Cardiac fibroblast (primary cell): ENCODE measurements around the gene UCN2.

ENCODE experiments used
- DNase-seq, 2 donors: peaks; one replicate each; pipeline versions ENCODE4 v3.0.0 to v3.0.0-alpha.2; 2010; ENCODE audit warnings: low read depth in 2 of 2
- H3K4me3 ChIP-seq, 2 donors: replicated peaks in 1 of 2; 1 replicate in 1 of 2; 2 replicates in 1 of 2; pipeline ENCODE4 v1.5.1; 2011; ENCODE audit warnings: low read depth in 2 of 2, low read length in 2 of 2, mild to moderate bottlenecking in 2 of 2, moderate library complexity in 1 of 2
- CTCF ChIP-seq: IDR thresholded peaks from one replicate; pipeline ENCODE4 v1.5.1; 2011; ENCODE audit warnings: low read depth, mild to moderate bottlenecking, low read length, inconsistent platforms

UCN2 gene

DNA sequence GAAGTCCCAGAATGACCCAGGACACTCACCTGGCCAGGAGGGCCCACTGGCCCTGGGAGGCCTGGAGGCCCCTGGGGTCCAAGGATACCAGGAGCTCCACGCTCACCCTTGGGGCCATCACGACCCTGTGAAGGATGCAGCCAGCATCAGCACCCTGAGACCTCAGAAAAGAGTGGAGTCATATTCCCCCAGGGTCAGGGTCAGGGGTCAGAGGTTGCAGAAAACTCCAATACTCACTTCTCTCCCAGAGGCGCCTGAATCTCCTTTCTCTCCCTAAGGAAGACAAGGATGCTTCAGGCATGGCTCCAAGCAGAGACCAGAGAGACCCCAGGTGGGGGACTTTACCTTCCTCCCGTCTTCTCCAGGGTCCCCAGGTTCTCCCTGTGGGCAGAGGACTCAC is 13.1 kb upstream of the UCN2 start:
- H3K4me3 ChIP-seq: no peak overlapping the region
- no peak for DNase-seq
- no peak for TF ChIP-seq CTCF

DNA sequence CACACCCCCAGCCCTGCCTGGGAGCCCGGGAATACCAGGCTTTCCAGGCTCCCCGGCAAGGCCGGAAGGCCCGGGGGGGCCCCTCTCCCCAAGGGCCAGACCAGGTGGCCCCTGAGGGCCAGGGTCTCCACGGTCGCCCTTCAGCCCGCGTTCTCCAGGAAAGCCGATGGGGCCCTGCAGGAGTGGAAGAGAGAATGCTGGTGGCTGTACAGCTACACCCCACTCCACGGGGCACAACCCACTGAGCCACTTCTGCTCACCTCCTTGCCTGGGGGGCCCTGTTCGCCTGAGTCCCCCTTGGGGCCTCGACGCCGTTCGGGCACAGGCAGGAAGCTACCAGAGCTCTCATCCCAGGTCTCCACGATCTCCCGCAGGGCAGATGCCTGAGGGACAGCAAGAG is 11.8 kb upstream of the UCN2 start:
- H3K4me3 ChIP-seq: no peak overlapping the region
- TF ChIP-seq CTCF: no peak

DNA sequence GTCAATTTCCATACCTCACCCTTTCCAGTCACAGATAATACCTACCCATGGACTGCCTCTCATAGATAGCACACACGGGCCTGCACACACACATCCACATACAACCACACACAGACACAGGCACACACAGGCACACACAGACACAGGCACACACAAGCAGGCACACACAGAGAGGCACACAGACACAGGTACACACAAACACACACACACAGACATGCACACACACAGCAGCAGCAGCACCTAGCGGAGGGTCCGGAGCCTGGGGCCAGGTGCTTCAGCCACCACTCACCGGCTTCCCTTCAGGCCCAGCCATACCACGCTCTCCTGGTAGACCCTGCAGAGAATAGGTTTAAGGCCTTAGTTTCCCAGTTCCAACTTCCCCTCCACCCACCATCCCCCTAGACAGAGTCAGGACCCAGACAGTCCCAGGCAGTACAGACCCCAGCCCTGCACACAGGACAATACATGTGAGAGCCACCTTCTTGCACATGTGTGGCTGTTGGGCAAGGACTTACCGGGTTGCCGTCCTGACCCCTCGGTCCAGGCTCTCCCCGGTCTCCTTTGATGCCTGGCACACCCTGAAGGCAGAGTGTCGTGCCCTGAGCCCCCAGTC is 10.5 kb upstream of the UCN2 start:
- no peak for DNase-seq
- no peak overlapping the region for H3K4me3 ChIP-seq
- TF ChIP-seq CTCF: no peak

More for the DNA sequence above, 11.8 kb upstream of the UCN2 start:
- no peak for DNase-seq

GRCh38 chr3:48572517-48572916 is 8.9 kb upstream of the UCN2 start:
- TF ChIP-seq CTCF: no peak
- no peak for DNase-seq
- no peak overlapping the region for H3K4me3 ChIP-seq

GRCh38 chr3:48571938-48572337 is 8.4 kb upstream of the UCN2 start:
- no peak overlapping the region for H3K4me3 ChIP-seq
- TF ChIP-seq CTCF: no peak
- no peak for DNase-seq

DNA sequence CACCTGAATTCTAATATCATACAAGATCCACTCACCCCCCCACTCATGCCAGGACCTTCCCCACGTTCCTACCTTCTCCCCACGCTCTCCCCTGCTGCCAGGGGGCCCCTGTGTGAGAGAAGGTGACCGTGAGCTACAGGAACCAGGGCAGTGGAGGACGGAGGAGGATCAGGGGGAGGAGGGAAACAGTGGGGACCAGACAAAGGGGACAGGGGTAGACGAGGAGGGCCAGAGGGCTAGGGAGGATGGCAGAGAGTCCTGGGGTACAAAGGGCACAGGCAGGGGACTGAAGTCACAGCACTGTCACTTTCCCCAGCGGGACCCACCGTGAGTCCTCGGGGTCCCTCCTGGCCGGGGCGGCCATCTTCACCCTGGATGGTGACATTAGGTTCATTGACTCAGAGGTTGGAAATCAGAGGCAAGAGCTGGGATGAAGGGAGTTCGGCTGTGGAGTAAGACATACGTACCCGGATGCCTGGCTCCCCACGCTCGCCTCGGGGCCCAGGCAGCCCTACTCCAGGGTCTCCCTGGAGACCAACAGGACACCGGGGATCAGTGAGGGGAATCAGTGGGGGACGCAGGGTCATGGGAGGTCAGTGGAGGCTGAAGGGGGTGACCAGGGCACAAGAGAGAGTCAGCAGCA is 6.3 kb upstream of the UCN2 start:
- no peak for DNase-seq
- no peak overlapping the region for H3K4me3 ChIP-seq
- no peak for TF ChIP-seq CTCF

DNA sequence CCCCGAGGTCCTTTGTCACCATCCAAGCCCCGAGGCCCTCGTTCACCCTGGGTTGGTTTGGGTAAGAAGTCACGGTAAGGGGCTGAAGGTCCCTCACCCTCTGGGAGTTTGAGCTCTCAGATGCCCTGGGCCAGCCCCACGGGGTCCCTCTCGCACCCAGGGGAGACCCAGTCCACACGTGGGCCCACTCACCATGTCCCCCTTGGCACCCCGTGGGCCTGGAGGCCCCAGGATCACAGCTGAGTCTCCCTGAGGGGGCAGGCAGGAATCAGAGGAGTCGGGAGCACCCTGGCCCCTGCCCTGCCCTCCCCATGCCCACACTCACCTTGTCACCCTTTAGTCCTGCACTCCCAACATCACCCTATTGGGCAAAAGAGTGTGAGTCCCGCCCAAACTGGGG is 5.8 kb upstream of the UCN2 start:
- no peak for DNase-seq
- H3K4me3 ChIP-seq: no peak overlapping the region
- no peak for TF ChIP-seq CTCF
